GM19023 (cell line): ENCODE results near the gene DMRTA2.
"Not testable (repeated sequence)": the region's sequence is repeated elsewhere in the genome, so short reads cannot be mapped to it uniquely, and the experiment has no call there.

Source experiments
- ATAC-seq: cut with Tn5 transposase; IDR thresholded peaks from one replicate; pipeline ENCODE4 v1.9.1; 2021; ENCODE audit warnings: mild to moderate bottlenecking, moderate library complexity; ENCODE audit not compliant: unreplicated experiment

Gene DMRTA2

GRCh38 chr1:50393522-50394120 lies 29.6 kb downstream of the DMRTA2 start:
- ATAC-seq = no peak

GRCh38 chr1:50381551-50381950 lies 41.7 kb downstream of the DMRTA2 start:
- not testable (repeated sequence) for ATAC-seq

- ATAC-seq = no peak
These were observed 44.5 kb downstream of the DMRTA2 start for GRCh38 chr1:50378770-50379169.

- ATAC-seq = no peak
These were observed 49.7 kb downstream of the DMRTA2 start for GRCh38 chr1:50373532-50373931.

- ATAC-seq = no peak
These were observed 51.5 kb downstream of the DMRTA2 start for GRCh38 chr1:50371749-50372148.

- no peak for ATAC-seq
These were observed 53.4 kb downstream of the DMRTA2 start for GRCh38 chr1:50369830-50370229.

- ATAC-seq = no peak
These were observed 54.1 kb downstream of the DMRTA2 start for GRCh38 chr1:50369008-50369634.

GRCh38 chr1:50368179-50369007 lies 54.9 kb downstream of the DMRTA2 start:
- no peak for ATAC-seq
